Loucy (cell line): ENCODE results near the gene TMA16.

ENCODE experiments used
- H2AFZ ChIP-seq: fragments of 200-600 bp; sonication (generic); 2 replicates; pipeline ENCODE4 v1.6.0; 2016; ENCODE audit warnings: antibody characterized with exemption, mild to moderate bottlenecking, low read length, moderate library complexity
- H3F3A ChIP-seq: fragments of 200-600 bp; 2 replicates; pipeline ENCODE4 v1.6.0; 2016; ENCODE audit warnings: antibody characterized with exemption, low read depth, mild to moderate bottlenecking
- H3K27me3 ChIP-seq: fragments of 200-600 bp; sonication (generic); 2 replicates; pipeline ENCODE4 v1.6.1; 2014; ENCODE audit warnings: low read length, mild to moderate bottlenecking; ENCODE audit not compliant: insufficient read depth, poor library complexity, severe bottlenecking
- H3K36me3 ChIP-seq: fragments of 200-600 bp; sonication (generic); 2 replicates; pipeline ENCODE4 v1.6.1; 2016; ENCODE audit warnings: low read length; ENCODE audit not compliant: insufficient read depth
- H3K4me1 ChIP-seq: fragments of 200-600 bp; sonication (generic); 2 replicates; pipeline ENCODE4 v1.5.1; 2014; ENCODE audit warnings: low read length, mild to moderate bottlenecking; ENCODE audit not compliant: insufficient read depth, poor library complexity, severe bottlenecking
- H3K4me2 ChIP-seq: fragments of 200-600 bp; sonication (generic); 2 replicates; pipeline ENCODE4 v1.6.0; 2014; ENCODE audit warnings: antibody characterized with exemption, low read length, low read depth, mild to moderate bottlenecking; ENCODE audit not compliant: poor library complexity, severe bottlenecking
- H3K4me3 ChIP-seq: fragments of 200-600 bp; sonication (generic); 2 replicates; pipeline ENCODE4 v1.5.1; 2014; ENCODE audit warnings: low read length, mild to moderate bottlenecking, mixed read lengths; ENCODE audit not compliant: poor library complexity, severe bottlenecking
- H3K79me2 ChIP-seq: fragments of 200-600 bp; sonication (generic); 2 replicates; pipeline ENCODE4 v1.6.1; 2014; ENCODE audit warnings: low read length; ENCODE audit not compliant: insufficient read depth
- H3K9ac ChIP-seq: fragments of 200-600 bp; sonication (generic); 2 replicates; pipeline ENCODE4 v1.6.0; 2014; ENCODE audit warnings: mild to moderate bottlenecking, low read depth, low read length, moderate library complexity; ENCODE audit not compliant: poor library complexity, severe bottlenecking
- H3K9me2 ChIP-seq: fragments of 200-600 bp; sonication (generic); replicated peaks from 2 replicates; pipeline ENCODE4 v1.6.1; 2016; ENCODE audit warnings: low read depth, low read length, mixed read lengths
- H3K9me3 ChIP-seq: fragments of 200-600 bp; sonication (generic); 2 replicates; pipeline ENCODE4 v1.6.1; 2014; ENCODE audit warnings: mild to moderate bottlenecking, antibody characterized with exemption, low read length, low read depth; ENCODE audit not compliant: insufficient read depth
- H4K20me1 ChIP-seq: fragments of 200-600 bp; sonication (generic); 2 replicates; pipeline ENCODE4 v1.6.0; 2014; ENCODE audit warnings: antibody characterized with exemption, low read length, mild to moderate bottlenecking; ENCODE audit not compliant: insufficient read depth, poor library complexity, severe bottlenecking
- EZH2phosphoT487 ChIP-seq: fragments of 200-600 bp; IDR thresholded peaks from 2 replicates; pipeline ENCODE4 v1.6.1; 2018; ENCODE audit warnings: antibody characterized with exemption, mild to moderate bottlenecking, moderate library complexity, borderline replicate concordance
- TF ChIP-seq, protein P1 (sequence below): fragments of 200-600 bp; sonication (generic); conservative IDR thresholded peaks from 2 replicates; pipeline ENCODE4 v1.5.1; 2014; ENCODE audit warnings: mild to moderate bottlenecking, antibody characterized with exemption, low read length

The TMA16 gene

DNA sequence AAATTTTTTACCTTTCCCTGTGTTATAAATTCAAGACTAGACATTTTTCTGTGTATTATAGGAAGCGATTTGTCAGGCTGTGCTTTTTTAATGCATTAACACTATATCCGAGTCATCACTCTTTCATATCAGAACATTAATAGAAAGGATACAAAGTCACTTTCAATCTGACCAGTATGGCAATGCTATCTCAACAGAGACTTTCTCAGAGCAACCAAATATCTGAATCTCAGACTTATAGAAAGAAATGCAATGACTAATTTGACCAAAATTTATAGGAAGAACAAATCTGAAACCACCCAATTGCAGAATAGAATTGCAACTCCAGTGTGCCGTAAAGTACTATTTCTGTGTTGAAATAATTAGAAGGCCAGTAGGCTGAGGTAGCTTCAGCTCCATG is 20.5 kb upstream of the TMA16 start:
- Histone ChIP-seq H3K9ac (no peak overlapping the region), H3K9me2 (no peaks in the 10 kb centered on the region), H3K4me1 (no peaks in the 10 kb centered on the region), H3F3A (no peaks in the 10 kb centered on the region), H3K36me3 (no peaks in the 10 kb centered on the region), H3K79me2 (no peaks in the 10 kb centered on the region), H3K9me3 (no peaks in the 10 kb centered on the region), H3K4me3 (no peak overlapping the region), H3K27me3 (no peaks in the 10 kb centered on the region), H3K4me2 (no peak overlapping the region), H4K20me1 (no peaks in the 10 kb centered on the region), H2AFZ (no peak overlapping the region)
- TF ChIP-seq, protein P1, sequence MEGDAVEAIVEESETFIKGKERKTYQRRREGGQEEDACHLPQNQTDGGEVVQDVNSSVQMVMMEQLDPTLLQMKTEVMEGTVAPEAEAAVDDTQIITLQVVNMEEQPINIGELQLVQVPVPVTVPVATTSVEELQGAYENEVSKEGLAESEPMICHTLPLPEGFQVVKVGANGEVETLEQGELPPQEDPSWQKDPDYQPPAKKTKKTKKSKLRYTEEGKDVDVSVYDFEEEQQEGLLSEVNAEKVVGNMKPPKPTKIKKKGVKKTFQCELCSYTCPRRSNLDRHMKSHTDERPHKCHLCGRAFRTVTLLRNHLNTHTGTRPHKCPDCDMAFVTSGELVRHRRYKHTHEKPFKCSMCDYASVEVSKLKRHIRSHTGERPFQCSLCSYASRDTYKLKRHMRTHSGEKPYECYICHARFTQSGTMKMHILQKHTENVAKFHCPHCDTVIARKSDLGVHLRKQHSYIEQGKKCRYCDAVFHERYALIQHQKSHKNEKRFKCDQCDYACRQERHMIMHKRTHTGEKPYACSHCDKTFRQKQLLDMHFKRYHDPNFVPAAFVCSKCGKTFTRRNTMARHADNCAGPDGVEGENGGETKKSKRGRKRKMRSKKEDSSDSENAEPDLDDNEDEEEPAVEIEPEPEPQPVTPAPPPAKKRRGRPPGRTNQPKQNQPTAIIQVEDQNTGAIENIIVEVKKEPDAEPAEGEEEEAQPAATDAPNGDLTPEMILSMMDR, result no peak
- TF ChIP-seq EZH2phosphoT487, result no peak

DNA sequence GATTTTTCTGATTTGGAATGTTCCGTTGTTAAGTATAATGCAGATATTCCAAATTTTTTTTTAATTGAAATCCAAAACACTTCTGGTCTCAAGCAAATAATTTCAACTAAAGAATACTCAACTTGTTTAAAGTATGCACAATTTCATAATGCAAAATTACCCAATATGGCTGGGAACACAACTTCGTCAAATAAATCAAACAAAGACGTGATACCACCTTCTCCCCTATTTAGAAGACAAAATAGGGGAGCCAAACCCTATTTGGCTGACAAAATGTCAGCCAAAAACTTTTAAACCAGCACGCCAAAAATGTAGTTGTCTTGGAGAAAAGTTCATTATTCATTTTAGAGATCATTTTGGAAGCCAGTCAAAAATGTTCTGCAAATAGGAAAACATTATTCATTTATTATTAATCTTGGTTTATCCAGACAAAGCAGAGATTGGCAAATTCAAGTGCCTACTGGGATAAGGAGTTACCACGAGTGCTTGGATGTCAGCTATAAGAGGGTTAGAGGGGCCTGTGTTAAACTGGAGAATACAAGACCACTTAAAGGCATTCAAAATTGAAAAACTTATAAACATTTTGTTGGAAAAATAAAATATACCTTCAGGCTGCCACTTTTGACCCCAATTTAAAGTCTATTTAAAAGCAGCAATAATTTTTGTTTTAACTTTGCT is 17.6 kb upstream of the TMA16 start:
- H3K4me3 ChIP-seq, result no peak overlapping the region
- no peak overlapping the region for H3K4me2 ChIP-seq
- no peaks in the 10 kb centered on the region for H3K9me3 ChIP-seq
- TF ChIP-seq, protein P1, result no peak
- TF ChIP-seq EZH2phosphoT487, result no peak
- no peaks in the 10 kb centered on the region for H3K9me2 ChIP-seq
- H3K4me1 ChIP-seq, result no peaks in the 10 kb centered on the region
- H3K36me3 ChIP-seq, result no peaks in the 10 kb centered on the region
- H2AFZ ChIP-seq, result no peak overlapping the region
- H4K20me1 ChIP-seq, result no peaks in the 10 kb centered on the region
- no peak overlapping the region for H3K9ac ChIP-seq
- H3K79me2 ChIP-seq, result no peaks in the 10 kb centered on the region
- no peaks in the 10 kb centered on the region for H3K27me3 ChIP-seq
- no peaks in the 10 kb centered on the region for H3F3A ChIP-seq

DNA sequence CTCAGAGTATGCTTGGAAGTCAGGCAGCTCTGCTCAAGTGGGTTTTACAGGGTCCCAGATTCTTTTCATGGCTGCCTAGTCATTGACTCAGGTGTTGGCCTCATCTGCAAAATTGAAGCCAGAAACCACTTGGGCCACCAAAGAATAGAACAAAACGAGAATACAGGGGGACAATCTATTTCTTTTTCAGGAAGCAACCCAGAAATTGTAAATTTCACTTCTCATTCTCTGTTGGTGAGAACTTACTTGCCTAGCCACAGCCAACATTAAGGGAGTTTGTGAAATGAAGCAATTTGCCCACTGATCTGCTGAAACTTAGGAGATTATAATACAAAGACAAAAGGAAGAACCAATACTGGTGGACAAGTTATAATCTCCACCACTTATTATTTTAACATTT is 12.3 kb upstream of the TMA16 start:
- Histone ChIP-seq H3K4me1 (no peaks in the 10 kb centered on the region), H3K9ac (no peak overlapping the region), H3K4me2 (no peak overlapping the region), H3F3A (no peaks in the 10 kb centered on the region), H3K27me3 (no peaks in the 10 kb centered on the region), H4K20me1 (no peaks in the 10 kb centered on the region), H3K9me3 (no peaks in the 10 kb centered on the region), H2AFZ (no peak overlapping the region), H3K36me3 (no peaks in the 10 kb centered on the region), H3K9me2 (no peaks in the 10 kb centered on the region), H3K79me2 (no peaks in the 10 kb centered on the region), H3K4me3 (no peak overlapping the region)
- TF ChIP-seq EZH2phosphoT487, result no peak
- TF ChIP-seq, protein P1, result no peak
